ENCODE data around the gene RNF5.

The RNF5 gene

GRCh38 chr6:32152769-32153563 is 25.2 kb upstream of the RNF5 start:
- DNase-seq: peak; percentile 81

DNA sequence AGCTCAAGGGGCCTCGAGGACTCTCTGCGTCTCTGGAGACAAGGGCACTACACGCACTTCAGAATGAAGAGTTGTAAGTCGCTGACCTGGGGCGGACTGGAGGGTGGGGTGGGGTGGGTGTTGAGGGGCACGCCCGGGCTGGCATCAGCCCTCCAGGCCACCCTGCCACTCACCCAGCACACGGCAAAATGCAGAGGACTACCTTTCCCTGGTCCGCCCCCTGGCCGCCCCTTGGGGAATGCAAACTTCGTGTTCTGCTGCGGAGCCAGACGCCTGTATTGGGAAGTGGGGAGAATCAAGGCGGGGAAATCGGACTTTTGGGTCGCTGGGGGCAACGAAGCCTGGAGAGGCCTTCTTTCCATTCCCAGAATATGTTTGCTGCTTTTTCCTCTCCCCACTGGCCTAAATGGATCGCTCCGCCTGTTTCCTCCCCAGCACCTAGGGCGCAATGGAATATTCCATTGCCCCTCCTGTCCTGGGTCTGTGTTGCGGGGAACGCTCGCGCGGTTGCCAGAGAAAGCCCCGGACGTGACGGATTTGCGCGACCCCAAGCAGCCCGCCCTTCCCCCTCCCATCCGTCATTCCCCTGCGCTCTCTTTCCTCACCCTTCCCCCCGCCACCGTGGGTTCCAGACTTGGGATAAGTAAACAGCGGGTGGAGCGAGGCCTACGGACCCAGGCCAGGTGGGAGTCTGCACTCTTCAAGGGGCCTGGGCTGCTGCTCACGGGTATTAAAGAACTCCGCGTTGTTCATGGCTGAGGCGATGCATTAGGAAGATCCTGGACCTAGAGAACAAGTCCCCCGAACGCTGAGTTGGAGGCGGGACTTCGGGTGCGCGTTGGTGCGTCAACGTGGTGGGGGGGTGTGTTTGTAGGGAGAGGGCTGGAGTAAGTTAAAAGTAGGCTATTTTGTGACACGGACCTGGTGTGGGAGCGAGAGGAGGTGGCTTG is 24.4 kb upstream of the RNF5 start, which contains the start of gene PPT2:
PPT2 (plus strand) TSS at position 578 of the 950 bp plus-strand sequence. CDS start 454 bp downstream, outside the sequence.
- peak; percentile 97 for DNase-seq

DNA sequence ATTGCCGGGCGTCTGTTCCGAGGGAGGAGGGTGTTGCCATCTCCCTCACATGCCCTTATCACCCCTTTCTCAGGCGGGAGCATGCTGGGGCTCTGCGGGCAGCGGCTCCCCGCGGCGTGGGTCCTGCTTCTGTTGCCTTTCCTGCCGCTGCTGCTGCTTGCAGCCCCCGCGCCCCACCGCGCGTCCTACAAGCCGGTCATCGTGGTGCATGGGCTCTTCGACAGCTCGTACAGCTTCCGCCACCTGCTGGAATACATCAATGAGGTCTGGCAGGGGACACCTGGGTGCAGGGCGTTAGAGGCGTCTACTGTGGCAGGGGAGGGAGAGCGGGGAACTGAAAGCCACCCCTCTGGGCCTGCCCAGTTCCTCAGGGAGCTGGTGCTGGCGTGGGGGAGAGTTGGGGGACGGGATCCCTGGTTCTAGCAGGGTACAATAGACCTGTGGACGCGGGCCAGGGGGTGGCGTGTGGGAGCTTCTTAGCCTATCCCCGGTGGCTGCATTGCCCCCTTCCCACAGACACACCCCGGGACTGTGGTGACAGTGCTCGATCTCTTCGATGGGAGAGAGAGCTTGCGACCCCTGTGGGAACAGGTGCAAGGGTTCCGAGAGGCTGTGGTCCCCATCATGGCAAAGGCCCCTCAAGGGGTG is 23.6 kb upstream of the RNF5 start:
- DNase-seq: peak; percentile 84

- no peak for DNase-seq
Measured at GRCh38 chr6:32156891-32157290, 21.3 kb upstream of the RNF5 start.

DNA sequence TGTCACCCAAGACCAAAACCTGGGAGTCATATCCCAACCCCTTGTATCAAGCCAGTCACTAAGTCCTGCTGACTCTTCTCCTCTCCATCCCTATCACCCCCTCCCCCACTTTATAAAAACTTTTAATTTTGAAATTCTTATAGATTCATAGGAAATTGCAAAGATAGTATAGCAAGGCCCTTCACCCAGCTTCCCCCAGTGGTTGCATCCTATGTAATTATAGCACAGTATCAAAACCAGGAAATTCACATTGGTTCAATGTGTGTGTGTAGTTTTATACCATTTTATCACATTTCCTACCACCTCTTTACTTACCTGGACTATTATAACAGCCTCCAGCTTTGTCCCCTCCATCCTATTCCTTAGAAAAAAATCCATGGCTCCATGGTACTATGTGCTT is 20.2 kb upstream of the RNF5 start:
- DNase-seq: no peak

DNA sequence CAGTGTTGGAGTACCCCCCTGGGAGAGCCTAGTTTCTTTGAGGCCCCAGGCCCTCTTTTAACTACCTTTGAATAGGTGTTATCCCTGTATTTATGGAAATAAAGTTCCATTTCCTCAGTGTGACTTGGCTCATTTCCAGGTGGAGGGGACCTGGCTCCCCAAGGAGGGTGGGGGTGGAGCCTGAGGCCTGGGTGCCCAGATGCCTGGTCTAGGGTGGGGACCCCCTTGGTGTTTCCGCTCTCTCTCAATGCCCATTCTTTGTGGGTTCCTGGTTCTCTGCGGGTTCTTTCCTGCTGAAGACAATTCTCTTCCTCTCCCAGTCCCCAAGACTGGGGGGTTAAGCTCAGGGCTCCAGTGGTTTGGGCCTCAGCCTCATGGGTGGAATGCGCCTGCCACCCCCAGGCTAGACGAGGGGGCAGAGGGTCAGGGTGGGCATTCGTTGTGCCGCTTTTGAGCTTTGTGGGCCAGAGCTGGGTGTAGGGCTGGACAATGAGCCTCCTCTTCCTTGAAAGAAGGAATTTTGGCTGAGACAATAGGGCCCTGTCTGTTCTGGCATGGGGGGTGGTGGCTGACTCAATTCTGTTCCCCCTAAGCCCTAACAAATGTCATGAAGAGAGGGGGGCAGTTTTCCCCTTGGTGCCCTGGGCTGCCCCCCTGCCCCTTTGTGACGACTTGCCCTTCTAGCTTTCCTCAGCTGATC is 14.5 kb upstream of the RNF5 start:
- no peak for DNase-seq

- DNase-seq: no peak
Measured at GRCh38 chr6:32164295-32164694, 13.9 kb upstream of the RNF5 start, which contains the start of gene EGFL8. TSS of gene EGFL8 (plus strand) at chr6:32164595. CDS start at chr6:32166166, 1,571 bp downstream.

GRCh38 chr6:32166411-32167061 is 11.7 kb upstream of the RNF5 start:
- DNase-seq: no peak

GRCh38 chr6:32167154-32167760 is 10.9 kb upstream of the RNF5 start:
- no peak for DNase-seq

DNA sequence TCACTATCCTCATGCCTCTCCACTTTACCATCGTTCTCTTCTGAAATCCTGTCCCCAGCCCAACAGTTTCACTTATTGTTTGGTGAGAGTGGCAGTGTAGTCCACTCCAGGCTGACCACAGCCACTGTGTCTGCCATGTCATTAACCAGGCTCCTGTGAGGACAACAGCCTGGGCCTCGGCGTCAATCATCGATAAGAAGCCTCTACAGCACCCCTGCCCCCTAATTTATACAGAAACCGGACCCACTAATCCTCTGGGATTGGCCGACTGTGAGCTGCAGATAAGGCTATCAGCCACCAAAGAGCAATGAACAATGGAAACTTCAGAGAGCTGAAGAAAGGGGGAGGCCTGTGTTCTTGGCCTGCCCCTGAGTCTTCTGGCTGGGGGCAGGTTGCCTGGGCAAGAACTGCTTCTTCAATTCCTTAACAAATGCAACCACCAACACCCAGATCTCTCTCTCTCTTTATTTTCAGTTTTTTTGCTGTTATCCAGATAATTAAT is 10.4 kb upstream of the RNF5 start:
- no peak for DNase-seq

DNA sequence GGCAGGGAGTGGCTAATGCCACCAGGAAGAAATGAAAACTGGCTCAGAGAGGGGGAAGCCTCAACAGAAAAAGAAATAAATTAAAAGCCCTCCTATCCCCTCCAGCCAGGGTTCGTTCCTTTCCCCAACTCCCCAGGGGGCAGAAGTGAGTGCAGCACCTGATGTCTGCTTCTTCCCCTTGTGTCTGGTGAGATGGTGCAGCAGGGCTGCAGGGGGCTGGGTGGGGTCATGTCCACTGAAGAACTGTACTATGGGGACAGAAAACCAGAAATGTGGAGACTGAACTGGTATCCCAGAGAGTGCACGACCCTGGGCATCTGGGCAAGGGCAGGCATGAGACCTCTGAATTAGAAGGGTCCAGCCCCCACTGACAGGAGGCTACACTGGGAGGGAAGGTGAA is 9.9 kb upstream of the RNF5 start:
- DNase-seq: no peak

- DNase-seq: no peak
Measured at GRCh38 chr6:32168807-32169591, 9.2 kb upstream of the RNF5 start.

DNA sequence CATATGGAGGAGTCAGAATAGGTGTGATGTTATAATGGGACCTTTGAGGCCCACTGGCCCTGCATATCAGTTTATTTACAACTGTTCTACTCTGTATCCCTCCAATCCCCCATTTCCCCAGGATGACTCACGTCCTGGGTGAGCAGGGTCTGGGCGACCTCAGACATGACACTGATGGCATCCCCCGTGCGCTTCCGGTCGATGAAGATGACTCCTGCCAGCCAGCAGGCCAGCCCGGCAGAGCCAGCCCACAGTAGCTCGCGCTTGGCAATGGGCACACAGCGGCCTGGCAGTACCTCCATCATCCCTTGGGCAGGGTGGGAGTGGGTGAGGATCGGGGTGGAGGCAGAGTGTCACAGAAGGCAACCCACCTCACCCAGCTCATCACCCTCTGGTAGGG is 7.9 kb upstream of the RNF5 start:
- DNase-seq: no peak

- DNase-seq: no peak
Measured at GRCh38 chr6:32171234-32171633, 7.0 kb upstream of the RNF5 start.

DNA sequence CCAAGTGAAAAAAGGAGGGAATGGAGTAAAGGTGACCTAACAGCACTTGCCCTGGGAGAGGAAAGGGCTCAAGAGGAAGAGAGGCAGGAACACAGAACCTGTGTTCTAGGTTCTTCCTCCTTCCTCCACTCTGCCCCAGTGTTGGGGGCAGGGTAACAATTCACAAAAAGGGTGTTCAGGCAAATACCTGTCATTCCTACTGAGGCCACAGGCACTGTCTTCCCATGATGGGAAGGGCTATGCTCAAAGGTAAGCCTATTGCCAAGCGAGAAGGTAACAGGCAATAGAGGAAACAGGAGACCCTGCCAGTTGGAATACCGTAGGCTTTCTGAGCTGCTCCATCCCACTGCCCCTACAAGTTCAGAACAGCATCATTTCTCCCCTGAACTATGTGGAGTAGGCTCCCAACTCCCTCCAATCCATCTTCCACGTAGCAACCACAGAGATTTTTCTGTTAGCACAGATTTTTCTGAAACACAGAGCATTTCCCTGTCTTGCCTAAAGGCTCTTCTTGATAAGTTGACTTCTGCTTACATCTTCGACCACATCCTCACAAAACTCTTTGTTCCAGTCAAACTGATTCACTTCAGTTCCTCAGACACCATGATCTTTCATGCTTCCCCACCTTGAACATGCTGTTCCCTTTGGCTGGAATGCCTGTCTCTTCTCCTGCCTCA is 5.0 kb upstream of the RNF5 start:
- no peak for DNase-seq

DNA sequence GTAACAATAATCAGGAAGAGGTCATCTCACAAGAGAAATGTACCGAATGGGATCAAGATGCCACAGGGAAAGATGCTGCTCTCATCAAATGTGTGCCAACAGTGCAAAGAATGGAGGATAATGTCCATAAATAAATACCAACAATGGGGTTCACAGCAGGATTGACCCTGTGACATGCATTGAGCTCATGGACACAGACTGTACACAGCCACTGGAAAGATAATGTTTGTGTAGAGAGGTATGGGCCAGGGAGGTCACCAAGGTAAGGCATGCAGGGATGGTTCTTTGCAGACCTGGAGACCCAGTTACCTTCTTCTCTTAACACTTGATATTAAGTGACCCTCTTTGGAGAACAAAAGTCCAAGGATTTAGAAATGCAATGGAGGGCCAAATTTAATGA is 3.8 kb upstream of the RNF5 start:
- DNase-seq: no peak

- DNase-seq: no peak
Measured at GRCh38 chr6:32175322-32175710, 2.9 kb upstream of the RNF5 start.

- peak; percentile 99 for DNase-seq
Measured at GRCh38 chr6:32175711-32176475, 2.3 kb upstream of the RNF5 start, which contains the start of gene AGPAT1. TSS of gene AGPAT1 (minus strand) at chr6:32176084. CDS start at chr6:32171496, 4,588 bp downstream.
